Measurements from ENCODE around the gene SLC6A3. TPM values are rescaled to one million over a fixed set of nuclear protein-coding genes. Genes with fewer than 3 reads are reported as not detected.

SLC6A3 gene
- total RNA-seq, 4 donors from 2014 or later, result not detected

DNA sequence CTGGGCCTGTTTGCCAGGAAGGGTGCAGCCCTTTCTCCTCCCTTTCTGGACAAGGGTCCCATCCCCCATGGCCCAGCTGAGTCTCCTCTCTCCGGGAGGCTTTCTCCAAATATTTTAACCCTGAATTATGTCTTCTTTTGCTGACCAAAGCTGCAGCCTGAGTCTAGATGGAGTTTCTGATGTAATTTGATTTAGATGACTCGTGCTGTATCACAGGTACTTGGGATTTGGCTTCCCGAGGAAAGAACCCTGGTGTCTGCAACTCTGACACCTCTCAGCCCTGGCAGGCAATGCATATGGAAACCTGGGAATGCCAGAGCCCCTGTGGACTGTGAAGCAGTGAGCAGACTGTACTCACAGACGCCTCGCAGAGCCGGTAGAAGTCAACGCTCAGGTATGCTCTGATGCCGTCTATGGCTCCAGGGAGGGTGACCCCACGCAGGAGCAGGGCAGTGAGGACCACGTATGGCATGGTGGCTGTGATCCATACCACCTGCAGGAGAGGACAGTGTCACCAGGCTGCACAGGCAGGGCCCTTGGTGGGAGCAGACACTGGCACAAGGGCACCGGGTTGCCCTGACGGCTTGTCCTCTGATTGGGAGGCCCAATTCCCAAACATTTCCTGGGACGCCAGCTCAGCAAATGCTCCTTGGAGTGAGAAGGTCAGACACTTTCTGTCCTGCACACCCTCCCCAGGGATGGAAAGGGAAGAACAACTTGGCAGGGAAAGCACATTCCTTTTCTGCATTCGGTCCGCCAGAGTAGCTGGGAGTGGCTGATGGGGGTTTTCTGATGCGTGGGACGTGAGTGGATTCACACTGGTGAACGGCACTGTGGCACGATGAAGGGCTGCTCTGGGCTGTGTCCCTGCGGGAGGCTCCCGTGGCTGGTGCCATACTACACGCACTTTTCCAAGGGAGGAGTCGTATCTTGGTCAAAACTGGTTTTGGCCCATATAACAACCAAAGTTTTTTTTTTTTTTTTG, 24.7 kb downstream of the SLC6A3 start:
- no peak for DNase-seq
- H3K9me3 ChIP-seq, result no peaks in the 10 kb centered on the region
- no peak overlapping the region for H3K27ac ChIP-seq
- no peak overlapping the region for H3K4me3 ChIP-seq
- intact Hi-C loops (cut with DNase I; ENCODE audit: low total_unique reads) (no loop called here), in situ Hi-C loops (cut with MboI; ENCODE audit: low sequenced_read_pairs in 4 of 4) (no loop called here)
- H3K27me3 ChIP-seq, result no peaks in the 10 kb centered on the region
- no peak for TF ChIP-seq POLR2A (IDR thresholded peaks at IDR 0.05)
- TF ChIP-seq, protein P1, sequence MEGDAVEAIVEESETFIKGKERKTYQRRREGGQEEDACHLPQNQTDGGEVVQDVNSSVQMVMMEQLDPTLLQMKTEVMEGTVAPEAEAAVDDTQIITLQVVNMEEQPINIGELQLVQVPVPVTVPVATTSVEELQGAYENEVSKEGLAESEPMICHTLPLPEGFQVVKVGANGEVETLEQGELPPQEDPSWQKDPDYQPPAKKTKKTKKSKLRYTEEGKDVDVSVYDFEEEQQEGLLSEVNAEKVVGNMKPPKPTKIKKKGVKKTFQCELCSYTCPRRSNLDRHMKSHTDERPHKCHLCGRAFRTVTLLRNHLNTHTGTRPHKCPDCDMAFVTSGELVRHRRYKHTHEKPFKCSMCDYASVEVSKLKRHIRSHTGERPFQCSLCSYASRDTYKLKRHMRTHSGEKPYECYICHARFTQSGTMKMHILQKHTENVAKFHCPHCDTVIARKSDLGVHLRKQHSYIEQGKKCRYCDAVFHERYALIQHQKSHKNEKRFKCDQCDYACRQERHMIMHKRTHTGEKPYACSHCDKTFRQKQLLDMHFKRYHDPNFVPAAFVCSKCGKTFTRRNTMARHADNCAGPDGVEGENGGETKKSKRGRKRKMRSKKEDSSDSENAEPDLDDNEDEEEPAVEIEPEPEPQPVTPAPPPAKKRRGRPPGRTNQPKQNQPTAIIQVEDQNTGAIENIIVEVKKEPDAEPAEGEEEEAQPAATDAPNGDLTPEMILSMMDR (IDR thresholded peaks at IDR 0.05 in 4 of 5, conservative IDR thresholded peaks at IDR 0.05 in 1 of 5), result no peak
- no peak for ATAC-seq
- H3K4me1 ChIP-seq, result no peaks in the 10 kb centered on the region
- H3K36me3 ChIP-seq, result no peaks in the 10 kb centered on the region

DNA sequence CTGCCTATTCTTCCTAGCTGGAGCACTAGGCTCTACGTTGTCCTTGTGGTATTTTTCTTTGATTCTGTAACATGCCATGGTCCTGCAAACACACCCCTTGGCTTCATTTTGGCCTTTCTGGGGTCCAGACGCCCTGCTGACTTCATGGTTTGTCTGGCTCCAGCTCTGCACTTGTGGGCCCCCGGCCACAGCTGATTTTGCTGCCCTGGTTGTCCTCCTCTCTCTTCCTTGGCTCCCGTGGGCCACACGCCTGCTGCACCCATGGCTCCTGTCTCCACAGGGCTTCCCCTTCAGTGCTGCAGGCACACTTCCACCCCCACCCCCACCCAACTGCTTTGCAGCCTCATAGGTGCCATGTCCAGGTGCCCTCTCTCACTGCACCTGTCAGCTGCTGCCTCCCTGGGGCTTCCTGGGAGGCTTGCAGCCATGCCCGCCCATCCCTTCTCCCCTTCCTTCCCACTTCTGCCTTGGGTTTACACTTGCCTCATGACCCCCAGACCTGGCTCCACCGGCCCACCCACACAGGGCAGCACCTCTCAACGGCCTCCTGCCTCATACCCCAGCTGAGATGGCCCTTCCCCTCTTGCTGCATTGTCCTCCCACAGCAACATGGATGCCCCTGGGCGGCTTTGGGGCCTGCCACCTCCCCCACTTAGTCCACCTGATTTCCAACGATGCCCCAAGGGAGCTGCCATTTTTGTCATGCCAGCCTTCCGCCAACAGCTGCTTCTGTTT, 25.6 kb downstream of the SLC6A3 start:
- in situ Hi-C loops (cut with MboI; ENCODE audit: low sequenced_read_pairs in 4 of 4) (no loop called here), intact Hi-C loops (cut with DNase I; ENCODE audit: low total_unique reads) (no loop called here)
- no peak overlapping the region for H3K4me3 ChIP-seq
- no peaks in the 10 kb centered on the region for H3K27me3 ChIP-seq
- DNase-seq (no peak), ATAC-seq (no peak)
- H3K36me3 ChIP-seq, result no peaks in the 10 kb centered on the region
- no peak overlapping the region for H3K27ac ChIP-seq
- H3K9me3 ChIP-seq, result no peaks in the 10 kb centered on the region
- no peaks in the 10 kb centered on the region for H3K4me1 ChIP-seq
- TF ChIP-seq, protein P1 (IDR thresholded peaks at IDR 0.05 in 4 of 5, conservative IDR thresholded peaks at IDR 0.05 in 1 of 5), result no peak
- no peak for TF ChIP-seq POLR2A (IDR thresholded peaks at IDR 0.05)

DNA sequence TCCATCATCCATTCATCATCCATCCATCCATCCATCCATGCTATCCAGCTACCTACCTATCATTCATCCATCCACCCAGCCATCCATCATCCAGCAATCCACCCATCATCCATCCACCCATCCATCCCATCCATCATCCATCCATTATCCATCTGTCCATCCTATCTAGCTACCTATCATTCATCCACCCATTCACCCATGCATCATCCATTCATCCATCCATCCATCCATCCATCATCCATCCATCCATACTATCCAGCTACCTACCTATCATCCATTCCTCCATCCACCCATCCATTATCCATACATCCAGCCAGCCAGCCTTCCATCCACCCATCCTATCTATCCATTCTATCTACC, 26.3 kb downstream of the SLC6A3 start:
- Histone ChIP-seq H3K4me3 (no peak overlapping the region), H3K4me1 (no peaks in the 10 kb centered on the region), H3K36me3 (no peaks in the 10 kb centered on the region), H3K9me3 (no peaks in the 10 kb centered on the region), H3K27ac (no peak overlapping the region), H3K27me3 (peaks cover 0 to under 1% (median 0%) of the 10 kb centered on the region in 3 donors)
- ATAC-seq (no peak), DNase-seq (no peak)
- no peak for TF ChIP-seq POLR2A (IDR thresholded peaks at IDR 0.05)
- intact Hi-C loops (cut with DNase I; ENCODE audit: low total_unique reads), result no loop called here
- in situ Hi-C loops (cut with MboI; ENCODE audit: low sequenced_read_pairs in 4 of 4), result no loop called here

DNA sequence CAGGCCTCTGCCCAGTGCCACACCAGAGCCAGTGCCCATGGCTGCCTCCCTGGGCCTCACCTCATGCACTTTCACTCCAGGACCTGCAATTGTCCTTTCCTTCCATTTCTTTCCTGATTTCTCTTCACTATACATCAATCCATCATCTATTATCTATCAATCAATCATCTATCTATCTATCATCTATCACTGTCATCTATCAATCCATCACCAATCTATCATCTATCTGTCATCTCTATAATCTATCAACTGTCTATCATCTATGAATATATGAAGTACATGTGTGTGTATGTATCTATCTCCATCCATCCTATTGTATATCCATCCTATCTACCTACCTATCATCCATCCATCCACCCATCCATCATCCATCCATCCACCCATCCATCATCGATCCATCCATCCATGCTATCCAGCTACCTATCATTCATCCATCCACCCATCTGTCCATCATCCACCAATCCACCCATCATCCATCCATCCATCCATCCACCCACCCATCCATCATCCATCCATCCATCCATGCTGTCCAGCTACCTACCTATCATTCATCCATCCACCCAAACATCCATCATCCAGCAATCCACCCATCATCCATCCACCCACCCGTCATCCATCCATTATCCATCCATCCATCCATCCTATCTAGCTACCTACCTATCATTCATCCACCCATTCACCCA, 26.9 kb downstream of the SLC6A3 start:
- H3K36me3 ChIP-seq, result no peaks in the 10 kb centered on the region
- peaks cover under 1 to 6% (median under 1%) of the 10 kb centered on the region in 3 donors for H3K27me3 ChIP-seq
- DNase-seq, result no peak
- ATAC-seq, result no peak
- H3K4me3 ChIP-seq, result no peak overlapping the region
- H3K9me3 ChIP-seq, result no peaks in the 10 kb centered on the region
- no peak overlapping the region for H3K27ac ChIP-seq
- no peak for TF ChIP-seq POLR2A (IDR thresholded peaks at IDR 0.05)
- TF ChIP-seq, protein P1 (IDR thresholded peaks at IDR 0.05 in 4 of 5, conservative IDR thresholded peaks at IDR 0.05 in 1 of 5), result no peak
- H3K4me1 ChIP-seq, result no peaks in the 10 kb centered on the region
- intact Hi-C loops (cut with DNase I; ENCODE audit: low total_unique reads) (no loop called here), in situ Hi-C loops (cut with MboI; ENCODE audit: low sequenced_read_pairs in 4 of 4) (no loop called here)
